SK-N-SH treated with all-trans-retinoic acid at 6 μM for 48 hours (cell line): ENCODE data around the gene DRD5.
"Not testable (repeated sequence)": the region's sequence is repeated elsewhere in the genome, so short reads cannot be mapped to it uniquely, and the experiment has no call there.

Experiments
- ATAC-seq: fragments of 200-7000 bp; cut with Tn5 transposase; 3 replicates; pipeline ENCODE4 v1.9.1; 2020; ENCODE audit warnings: mild to moderate bottlenecking, moderate library complexity
- ARNTL ChIP-seq: fragments of 450-650 bp; formaldehyde crosslinking; IDR thresholded peaks from 2 replicates; pipeline ENCODE4 v1.5.0; 2020; ENCODE audit warnings: low read depth, mild to moderate bottlenecking, moderate library complexity, borderline replicate concordance
- BACH2 ChIP-seq: fragments of 250-450 bp; sonication (Bioruptor Pico); IDR thresholded peaks from 2 replicates; pipeline ENCODE4 v1.9.0; 2021; ENCODE audit warnings: mild to moderate bottlenecking, borderline replicate concordance
- CSDC2 ChIP-seq: fragments of 250-450 bp; sonication (Bioruptor Pico); IDR thresholded peaks from 2 replicates; pipeline ENCODE4 v1.5.0; 2020; ENCODE audit warnings: mild to moderate bottlenecking, moderate library complexity
- GLIS3 ChIP-seq: fragments of 250-450 bp; sonication (Bioruptor Pico); IDR thresholded peaks from 2 replicates; pipeline ENCODE4 v1.5.0; 2020; ENCODE audit warnings: mild to moderate bottlenecking, moderate library complexity
- ISL1 ChIP-seq: fragments of 250-450 bp; sonication (Bioruptor Pico); IDR thresholded peaks from 2 replicates; pipeline ENCODE4 v2.1.2; 2022; ENCODE audit warnings: mild to moderate bottlenecking, moderate library complexity
- OSR1 ChIP-seq: fragments of 250-450 bp; sonication (Bioruptor Pico); IDR thresholded peaks from 2 replicates; pipeline ENCODE4 v1.8.0; 2022; ENCODE audit warnings: moderate library complexity, mild to moderate bottlenecking, inconsistent platforms
- PATZ1 ChIP-seq: fragments of 250-450 bp; sonication (Bioruptor Pico); IDR thresholded peaks from 2 replicates; pipeline ENCODE4 v1.8.0; 2020; ENCODE audit warnings: mild to moderate bottlenecking, moderate library complexity, borderline replicate concordance
- POU6F1 ChIP-seq: fragments of 250-450 bp; sonication (Bioruptor Pico); IDR thresholded peaks from 2 replicates; pipeline ENCODE4 v1.8.0; 2021; ENCODE audit warnings: low read depth, mild to moderate bottlenecking, moderate library complexity, borderline replicate concordance
- PPARA ChIP-seq: fragments of 250-450 bp; sonication (Bioruptor Pico); IDR thresholded peaks from 2 replicates; pipeline ENCODE4 v1.5.0; 2020; ENCODE audit warnings: mild to moderate bottlenecking, borderline replicate concordance
- RARB ChIP-seq: fragments of 250-450 bp; sonication (Bioruptor Pico); IDR thresholded peaks from 2 replicates; pipeline ENCODE4 v1.8.0; 2021; ENCODE audit warnings: mild to moderate bottlenecking, moderate library complexity
- SNAI2 ChIP-seq: fragments of 250-450 bp; sonication (Bioruptor Pico); IDR thresholded peaks from 2 replicates; pipeline ENCODE4 v1.5.0; 2020; ENCODE audit warnings: mild to moderate bottlenecking, moderate library complexity
- TCF4 ChIP-seq: fragments of 250-450 bp; sonication (Bioruptor Pico); IDR thresholded peaks from 2 replicates; pipeline ENCODE4 v1.8.0; 2021; ENCODE audit warnings: mild to moderate bottlenecking, moderate library complexity, borderline replicate concordance
- TOX ChIP-seq: fragments of 250-450 bp; sonication (Bioruptor Pico); IDR thresholded peaks from 2 replicates; pipeline ENCODE4 v1.8.0; 2021; ENCODE audit warnings: mild to moderate bottlenecking, moderate library complexity, borderline replicate concordance
- ZFP3 ChIP-seq: fragments of 250-450 bp; sonication (Bioruptor Pico); IDR thresholded peaks from 2 replicates; pipeline ENCODE4 v1.5.0; 2020; ENCODE audit warnings: mild to moderate bottlenecking, moderate library complexity
- ZFP30 ChIP-seq: fragments of 450-650 bp; formaldehyde crosslinking; IDR thresholded peaks from 2 replicates; pipeline ENCODE4 v1.5.0; 2022; ENCODE audit warnings: mild to moderate bottlenecking, moderate library complexity
- ZNF565 ChIP-seq: fragments of 450-650 bp; formaldehyde crosslinking; conservative IDR thresholded peaks from 2 replicates; pipeline ENCODE4 v1.5.0; 2020; ENCODE audit warnings: low read depth, mild to moderate bottlenecking, moderate library complexity
- ZNF70 ChIP-seq: fragments of 450-650 bp; formaldehyde crosslinking; IDR thresholded peaks from 2 replicates; pipeline ENCODE4 v1.5.0; 2020; ENCODE audit warnings: mild to moderate bottlenecking, moderate library complexity
- ZNF8 ChIP-seq: fragments of 450-650 bp; formaldehyde crosslinking; IDR thresholded peaks from 2 replicates; pipeline ENCODE4 v1.5.0; 2020; ENCODE audit warnings: mild to moderate bottlenecking, moderate library complexity
- TF ChIP-seq, protein P1 (sequence below): fragments of 250-450 bp; sonication (Bioruptor Pico); IDR thresholded peaks from 2 replicates; pipeline ENCODE4 v1.5.1; 2020; ENCODE audit warnings: low read depth, mild to moderate bottlenecking, moderate library complexity
- TF ChIP-seq, protein P2 (sequence below): fragments of 250-450 bp; sonication (Bioruptor Pico); IDR thresholded peaks from 2 replicates; pipeline ENCODE4 v1.5.1; 2021; ENCODE audit warnings: mild to moderate bottlenecking, moderate library complexity
- TF ChIP-seq, protein P3 (sequence below): fragments of 250-450 bp; sonication (Bioruptor Pico); IDR thresholded peaks from 2 replicates; pipeline ENCODE4 v1.5.0; 2020; ENCODE audit warnings: mild to moderate bottlenecking, moderate library complexity

DRD5 gene

GRCh38 chr4:9792381-9792780 lies 10.9 kb downstream of the DRD5 start:
- no peak for TF ChIP-seq ZNF8 (CRISPR knock-in tag)
- TF ChIP-seq ZNF70 (CRISPR knock-in tag): no peak
- TF ChIP-seq SNAI2 (CRISPR knock-in tag): no peak
- TF ChIP-seq PATZ1: no peak
- no peak for TF ChIP-seq CSDC2
- TF ChIP-seq POU6F1 (CRISPR knock-in tag): no peak
- no peak for TF ChIP-seq PPARA (CRISPR knock-in tag)
- no peak for TF ChIP-seq GLIS3 (CRISPR knock-in tag)
- no peak for TF ChIP-seq ZFP30 (CRISPR knock-in tag)
- TF ChIP-seq ZFP3 (CRISPR knock-in tag): no peak
- TF ChIP-seq OSR1 (CRISPR knock-in tag): no peak
- TF ChIP-seq, protein P1, sequence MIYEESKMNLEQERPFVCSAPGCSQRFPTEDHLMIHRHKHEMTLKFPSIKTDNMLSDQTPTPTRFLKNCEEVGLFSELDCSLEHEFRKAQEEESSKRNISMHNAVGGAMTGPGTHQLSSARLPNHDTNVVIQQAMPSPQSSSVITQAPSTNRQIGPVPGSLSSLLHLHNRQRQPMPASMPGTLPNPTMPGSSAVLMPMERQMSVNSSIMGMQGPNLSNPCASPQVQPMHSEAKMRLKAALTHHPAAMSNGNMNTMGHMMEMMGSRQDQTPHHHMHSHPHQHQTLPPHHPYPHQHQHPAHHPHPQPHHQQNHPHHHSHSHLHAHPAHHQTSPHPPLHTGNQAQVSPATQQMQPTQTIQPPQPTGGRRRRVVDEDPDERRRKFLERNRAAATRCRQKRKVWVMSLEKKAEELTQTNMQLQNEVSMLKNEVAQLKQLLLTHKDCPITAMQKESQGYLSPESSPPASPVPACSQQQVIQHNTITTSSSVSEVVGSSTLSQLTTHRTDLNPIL (CRISPR knock-in tag): no peak
- TF ChIP-seq BACH2 (CRISPR knock-in tag): no peak
- TF ChIP-seq, protein P2, sequence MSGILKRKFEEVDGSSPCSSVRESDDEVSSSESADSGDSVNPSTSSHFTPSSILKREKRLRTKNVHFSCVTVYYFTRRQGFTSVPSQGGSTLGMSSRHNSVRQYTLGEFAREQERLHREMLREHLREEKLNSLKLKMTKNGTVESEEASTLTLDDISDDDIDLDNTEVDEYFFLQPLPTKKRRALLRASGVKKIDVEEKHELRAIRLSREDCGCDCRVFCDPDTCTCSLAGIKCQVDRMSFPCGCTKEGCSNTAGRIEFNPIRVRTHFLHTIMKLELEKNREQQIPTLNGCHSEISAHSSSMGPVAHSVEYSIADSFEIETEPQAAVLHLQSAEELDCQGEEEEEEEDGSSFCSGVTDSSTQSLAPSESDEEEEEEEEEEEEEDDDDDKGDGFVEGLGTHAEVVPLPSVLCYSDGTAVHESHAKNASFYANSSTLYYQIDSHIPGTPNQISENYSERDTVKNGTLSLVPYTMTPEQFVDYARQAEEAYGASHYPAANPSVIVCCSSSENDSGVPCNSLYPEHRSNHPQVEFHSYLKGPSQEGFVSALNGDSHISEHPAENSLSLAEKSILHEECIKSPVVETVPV (CRISPR knock-in tag): no peak
- TF ChIP-seq RARB: no peak
- no peak for TF ChIP-seq TOX (CRISPR knock-in tag)
- TF ChIP-seq ZNF565 (CRISPR knock-in tag): no peak
- TF ChIP-seq, protein P3, sequence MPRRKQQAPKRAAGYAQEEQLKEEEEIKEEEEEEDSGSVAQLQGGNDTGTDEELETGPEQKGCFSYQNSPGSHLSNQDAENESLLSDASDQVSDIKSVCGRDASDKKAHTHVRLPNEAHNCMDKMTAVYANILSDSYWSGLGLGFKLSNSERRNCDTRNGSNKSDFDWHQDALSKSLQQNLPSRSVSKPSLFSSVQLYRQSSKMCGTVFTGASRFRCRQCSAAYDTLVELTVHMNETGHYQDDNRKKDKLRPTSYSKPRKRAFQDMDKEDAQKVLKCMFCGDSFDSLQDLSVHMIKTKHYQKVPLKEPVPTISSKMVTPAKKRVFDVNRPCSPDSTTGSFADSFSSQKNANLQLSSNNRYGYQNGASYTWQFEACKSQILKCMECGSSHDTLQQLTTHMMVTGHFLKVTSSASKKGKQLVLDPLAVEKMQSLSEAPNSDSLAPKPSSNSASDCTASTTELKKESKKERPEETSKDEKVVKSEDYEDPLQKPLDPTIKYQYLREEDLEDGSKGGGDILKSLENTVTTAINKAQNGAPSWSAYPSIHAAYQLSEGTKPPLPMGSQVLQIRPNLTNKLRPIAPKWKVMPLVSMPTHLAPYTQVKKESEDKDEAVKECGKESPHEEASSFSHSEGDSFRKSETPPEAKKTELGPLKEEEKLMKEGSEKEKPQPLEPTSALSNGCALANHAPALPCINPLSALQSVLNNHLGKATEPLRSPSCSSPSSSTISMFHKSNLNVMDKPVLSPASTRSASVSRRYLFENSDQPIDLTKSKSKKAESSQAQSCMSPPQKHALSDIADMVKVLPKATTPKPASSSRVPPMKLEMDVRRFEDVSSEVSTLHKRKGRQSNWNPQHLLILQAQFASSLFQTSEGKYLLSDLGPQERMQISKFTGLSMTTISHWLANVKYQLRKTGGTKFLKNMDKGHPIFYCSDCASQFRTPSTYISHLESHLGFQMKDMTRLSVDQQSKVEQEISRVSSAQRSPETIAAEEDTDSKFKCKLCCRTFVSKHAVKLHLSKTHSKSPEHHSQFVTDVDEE (CRISPR knock-in tag): no peak
- ATAC-seq: no peak

GRCh38 chr4:9796641-9797040 lies 15.2 kb downstream of the DRD5 start:
- ATAC-seq: not testable (repeated sequence)

DNA sequence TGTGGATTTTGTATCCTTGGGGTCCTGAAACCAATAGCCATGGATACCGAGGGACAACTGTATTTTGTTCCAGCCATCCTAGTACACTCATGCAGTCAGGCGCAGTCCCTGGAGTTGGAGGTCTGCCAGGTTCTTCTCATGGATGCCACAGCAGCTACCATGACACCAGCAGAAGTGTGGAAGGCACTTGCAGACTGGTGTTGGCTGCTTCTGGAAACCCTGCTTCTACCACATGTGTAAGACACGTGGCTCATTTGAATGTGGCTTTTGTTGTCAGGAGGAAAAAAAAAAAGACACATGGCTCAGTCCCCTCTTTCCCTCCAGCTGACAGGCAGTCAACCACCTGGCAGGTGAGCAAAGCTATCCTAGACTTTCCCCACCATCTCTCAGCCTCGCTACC lies 19.4 kb downstream of the DRD5 start:
- TF ChIP-seq POU6F1 (CRISPR knock-in tag) (no peak), TOX (CRISPR knock-in tag) (no peak), TCF4 (no peak), ZNF565 (CRISPR knock-in tag) (no peak), OSR1 (CRISPR knock-in tag) (no peak), ZNF70 (CRISPR knock-in tag) (no peak), ARNTL (no peak), ISL1 (CRISPR knock-in tag) (no peak)
- TF ChIP-seq, protein P2 (CRISPR knock-in tag): no peak
- ATAC-seq: no peak
